GM18502 (cell line): ENCODE measurements around the gene ATP9A.
"Not testable (repeated sequence)": the region's sequence is repeated elsewhere in the genome, so short reads cannot be mapped to it uniquely, and the experiment has no call there.

Experiments
- ATAC-seq: cut with Tn5 transposase; IDR thresholded peaks from one replicate; pipeline ENCODE4 v1.9.1; 2021; ENCODE audit warnings: mild to moderate bottlenecking; ENCODE audit not compliant: unreplicated experiment, poor library complexity

Gene ATP9A

GRCh38 chr20:51586005-51586440, 182.2 kb downstream of the ATP9A start:
- ATAC-seq = no peak

GRCh38 chr20:51585148-51585547, 183.0 kb downstream of the ATP9A start:
- ATAC-seq = no peak

GRCh38 chr20:51584737-51585136, 183.5 kb downstream of the ATP9A start:
- no peak for ATAC-seq

- no peak for ATAC-seq
Observed at GRCh38 chr20:51584116-51584515, 184.1 kb downstream of the ATP9A start.

GRCh38 chr20:51583499-51583898, 184.7 kb downstream of the ATP9A start:
- ATAC-seq = no peak

GRCh38 chr20:51583073-51583472, 185.1 kb downstream of the ATP9A start:
- no peak for ATAC-seq

GRCh38 chr20:51581571-51581970, 186.6 kb downstream of the ATP9A start:
- no peak for ATAC-seq

- no peak for ATAC-seq
Observed at GRCh38 chr20:51579137-51579536, 189.1 kb downstream of the ATP9A start.

GRCh38 chr20:51578145-51578459, 190.1 kb downstream of the ATP9A start:
- ATAC-seq = no peak

- no peak for ATAC-seq
Observed at GRCh38 chr20:51577432-51578144, 190.6 kb downstream of the ATP9A start.

- ATAC-seq = no peak
Observed at GRCh38 chr20:51575486-51575885, 192.7 kb downstream of the ATP9A start.

GRCh38 chr20:51574248-51575033, 193.7 kb downstream of the ATP9A start:
- ATAC-seq = no peak

GRCh38 chr20:51573576-51574243, 194.5 kb downstream of the ATP9A start:
- ATAC-seq = no peak

- ATAC-seq = no peak
Observed at GRCh38 chr20:51571460-51571794, 196.8 kb downstream of the ATP9A start.

- no peak for ATAC-seq
Observed at GRCh38 chr20:51570739-51571459, 197.3 kb downstream of the ATP9A start.

GRCh38 chr20:51569815-51570738, 198.1 kb downstream of the ATP9A start:
- ATAC-seq = no peak

GRCh38 chr20:51568533-51568932, 199.7 kb downstream of the ATP9A start:
- ATAC-seq = not testable (repeated sequence)

- ATAC-seq = no peak
Observed at GRCh38 chr20:51567622-51568021, 200.6 kb downstream of the ATP9A start.

- ATAC-seq = no peak
Observed at GRCh38 chr20:51566594-51566993, 201.6 kb downstream of the ATP9A start.
